SHP77 (cell line): Measurements from ENCODE around the gene ANKRD55.
"Not testable (repeated sequence)": the region's sequence is repeated elsewhere in the genome, so short reads cannot be mapped to it uniquely, and the experiment has no call there.

ENCODE experiments used
- DNase-seq, 2 experiments: peaks; one replicate each; lab custom pipeline; 2025; lab: John Stamatoyannopoulos, UW

The ANKRD55 gene

GRCh38 chr5:56144211-56144610 is 88.9 kb downstream of the ANKRD55 start:
- DNase-seq = no peak

DNA sequence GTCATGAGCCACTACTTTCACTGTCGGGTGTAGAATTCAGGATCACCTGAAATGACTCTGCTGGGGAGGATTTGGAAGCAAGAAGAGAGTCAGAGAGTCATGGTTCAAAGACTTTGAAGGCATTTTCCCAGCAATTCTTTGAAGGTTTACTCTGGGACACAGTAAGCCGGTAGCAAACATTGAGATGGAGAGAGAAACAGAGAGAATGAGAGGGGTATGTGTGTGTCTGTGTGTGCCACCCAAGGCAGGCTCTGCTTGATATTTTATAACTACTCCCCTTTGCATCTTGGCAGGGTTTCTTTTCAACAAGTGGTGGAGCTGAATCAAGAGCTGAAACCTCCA is 89.8 kb downstream of the ANKRD55 start:
- no peak for DNase-seq

- no peak for DNase-seq
Measured at GRCh38 chr5:56142614-56143372, 90.3 kb downstream of the ANKRD55 start.

DNA sequence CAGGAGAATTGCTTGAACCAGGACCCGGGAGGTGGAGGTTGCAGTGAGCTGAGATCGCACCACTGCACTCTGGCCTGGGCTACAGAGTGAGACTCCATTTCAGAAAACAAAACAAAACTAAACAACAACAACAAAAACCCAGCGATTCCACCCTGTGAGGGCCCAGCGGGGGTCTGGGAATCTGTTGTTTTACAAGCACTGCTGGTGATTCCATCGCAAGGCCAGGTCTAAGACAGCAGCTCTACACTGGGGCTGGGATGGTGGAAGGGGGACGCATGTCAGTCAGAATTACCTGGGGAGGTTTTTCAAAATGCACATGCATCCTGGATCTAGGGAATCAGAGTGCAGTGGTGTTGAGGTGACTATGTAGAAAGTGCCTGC is 90.9 kb downstream of the ANKRD55 start:
- DNase-seq = no peak

DNA sequence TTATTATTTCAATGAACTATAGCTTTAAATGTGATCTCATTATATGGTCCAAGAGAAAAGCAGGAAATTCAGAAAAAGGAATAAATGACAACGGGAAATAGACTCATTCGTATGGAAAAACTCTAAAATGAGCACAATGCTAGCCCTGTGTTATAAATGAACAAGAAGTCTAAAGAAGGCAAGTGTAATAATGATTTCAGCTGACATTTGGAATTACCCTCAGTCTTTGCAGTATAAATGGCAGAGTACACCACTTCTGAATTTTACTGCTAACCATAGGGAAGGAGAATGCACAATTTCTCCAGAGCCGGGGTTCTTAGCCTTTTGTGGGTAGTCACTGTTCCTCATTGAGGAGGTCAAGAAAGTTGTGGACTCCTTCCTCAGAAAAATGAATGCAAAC is 93.1 kb downstream of the ANKRD55 start:
- DNase-seq = no peak

GRCh38 chr5:56130664-56131063 is 102.5 kb downstream of the ANKRD55 start:
- DNase-seq = no peak

- no peak for DNase-seq
Measured at GRCh38 chr5:56129288-56129687, 103.8 kb downstream of the ANKRD55 start.

- DNase-seq = no peak
Measured at GRCh38 chr5:56128113-56128512, 105.0 kb downstream of the ANKRD55 start.

GRCh38 chr5:56126487-56127179 is 106.5 kb downstream of the ANKRD55 start:
- no peak for DNase-seq

DNA sequence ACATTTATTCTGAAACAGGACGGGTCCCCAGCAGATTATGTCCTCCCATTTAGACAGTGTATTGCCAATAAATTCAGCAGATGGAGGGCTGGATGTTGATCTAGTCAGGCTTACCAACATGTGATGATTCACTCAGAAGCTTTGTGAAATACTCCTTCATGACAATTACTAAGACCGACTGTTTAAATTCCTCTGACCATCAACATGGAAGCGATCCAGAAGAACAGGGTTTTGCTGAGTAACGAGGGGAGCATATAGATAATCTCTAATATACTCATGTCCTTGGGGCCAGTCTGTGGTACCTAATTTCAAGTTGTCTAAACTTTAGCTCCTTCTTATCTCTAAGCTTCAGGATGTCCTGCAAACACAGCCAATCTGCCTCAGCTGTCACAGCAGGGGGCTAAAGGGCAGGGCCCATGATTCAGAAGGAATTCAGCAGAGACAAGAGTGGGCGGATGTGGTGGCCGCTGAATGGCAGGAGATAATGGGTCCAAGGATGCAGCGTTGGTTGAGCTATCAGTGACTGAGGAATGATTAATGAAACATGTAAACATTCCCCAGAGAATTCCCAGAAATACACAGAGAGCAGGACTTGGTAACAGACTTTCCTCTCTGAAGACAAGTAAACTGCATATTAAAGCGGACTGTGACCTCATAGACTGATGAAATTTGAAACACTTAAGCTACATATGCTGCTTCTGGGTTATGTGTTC is 109.4 kb downstream of the ANKRD55 start:
- no peak for DNase-seq

GRCh38 chr5:56122360-56122985 is 110.7 kb downstream of the ANKRD55 start:
- DNase-seq = not testable (repeated sequence)

GRCh38 chr5:56119050-56119449 is 114.1 kb downstream of the ANKRD55 start:
- no peak for DNase-seq

DNA sequence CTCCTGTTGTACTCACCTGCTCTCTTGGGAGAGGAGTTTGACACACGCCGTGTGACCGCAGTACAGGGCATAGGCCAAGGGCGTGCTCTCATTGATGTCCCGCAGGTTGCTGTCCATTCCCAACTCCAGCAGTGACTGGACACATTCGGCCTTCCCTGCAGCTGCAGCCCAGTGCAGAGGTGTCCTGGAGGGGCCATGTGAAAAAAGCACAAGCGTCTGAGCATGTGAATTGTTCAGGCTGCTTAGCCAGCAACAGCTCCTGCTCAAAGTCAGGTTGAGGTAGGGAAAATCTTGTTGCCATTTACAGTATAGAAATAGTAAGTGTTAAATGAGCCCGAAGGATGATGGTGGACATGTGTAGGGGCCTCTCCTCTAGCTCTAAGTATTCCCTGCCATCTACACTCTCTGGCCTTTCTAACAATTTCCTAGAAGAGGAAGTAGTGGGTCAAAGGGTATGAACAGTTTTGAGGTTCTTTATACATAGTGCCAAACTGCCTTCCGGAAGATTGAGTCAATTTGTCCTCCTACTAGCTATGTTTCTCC is 116.5 kb downstream of the ANKRD55 start:
- DNase-seq = no peak

- DNase-seq = no peak
Measured at GRCh38 chr5:56115589-56115988, 117.5 kb downstream of the ANKRD55 start.

GRCh38 chr5:56112526-56113121 is 120.5 kb downstream of the ANKRD55 start:
- no peak for DNase-seq

DNA sequence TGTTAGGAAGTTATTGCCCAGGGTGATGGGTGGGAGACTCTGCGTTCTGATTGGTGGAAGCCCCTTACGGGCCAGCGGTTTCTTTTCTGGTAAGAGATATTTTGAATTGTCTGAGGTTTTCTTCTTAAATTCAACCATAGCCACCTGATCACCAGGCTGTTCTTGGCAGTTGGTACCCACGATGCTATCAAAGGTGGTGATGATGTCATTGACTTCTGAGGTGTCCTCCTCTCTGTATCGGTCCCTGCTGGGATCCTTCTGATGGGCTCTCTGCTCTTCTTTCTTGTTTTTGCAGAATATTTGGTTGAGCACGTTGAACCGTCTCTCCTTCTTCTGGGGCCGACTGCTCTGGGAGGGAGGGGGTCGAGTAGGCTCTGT is 121.7 kb downstream of the ANKRD55 start:
- DNase-seq = no peak

DNA sequence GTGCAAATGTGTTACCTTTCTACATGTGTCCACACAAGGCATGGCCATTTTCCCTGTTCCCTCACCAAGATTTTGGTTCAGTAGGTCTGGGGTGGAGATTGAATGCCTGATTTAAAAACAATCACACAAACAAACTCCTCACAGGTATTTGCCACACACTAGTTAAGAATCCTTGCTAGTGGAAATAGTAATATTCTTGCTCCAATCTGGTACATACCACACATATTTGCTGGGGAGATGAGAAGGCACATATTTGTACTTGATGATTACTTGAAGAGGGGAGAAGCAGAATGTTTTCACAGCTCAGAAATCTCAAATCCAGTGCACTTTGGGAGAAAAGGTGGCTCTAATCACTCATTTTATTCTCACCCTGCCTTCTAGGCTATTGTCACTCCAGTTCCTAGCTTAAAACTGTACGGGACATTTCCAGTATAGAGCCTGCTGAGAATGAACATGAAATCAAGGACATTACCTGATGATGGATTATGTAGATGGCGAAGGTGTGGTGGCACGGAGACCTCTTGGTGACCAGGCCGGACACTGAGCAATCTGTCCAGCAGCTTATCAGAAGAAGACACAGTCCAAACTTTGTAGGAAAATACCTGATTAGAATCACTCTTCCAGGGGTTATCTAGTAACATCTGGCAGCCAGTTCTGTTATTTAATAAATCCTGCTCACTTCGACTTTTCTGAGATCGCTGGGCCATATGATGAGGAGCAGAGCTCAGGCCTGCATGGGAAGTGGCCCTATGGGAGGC is 122.3 kb downstream of the ANKRD55 start:
- DNase-seq = no peak

DNA sequence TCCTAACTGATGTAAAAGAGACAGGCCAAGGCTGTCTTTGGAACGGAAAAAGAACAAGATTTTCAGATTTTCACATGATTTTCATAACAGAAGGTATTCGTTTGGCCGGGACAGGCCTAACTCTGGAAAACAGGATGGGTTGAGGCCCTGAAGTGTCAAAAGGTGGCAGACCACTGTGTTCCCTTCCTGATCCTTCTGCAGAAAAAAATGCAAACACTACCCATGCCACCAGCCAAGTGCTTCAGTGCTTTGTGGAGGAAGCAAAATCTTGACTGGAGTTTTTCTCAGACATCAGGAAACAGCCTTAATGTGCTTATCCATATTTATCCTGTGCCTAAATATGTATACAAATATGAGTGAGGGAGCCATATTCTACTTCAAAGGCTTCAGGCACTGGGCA is 124.9 kb downstream of the ANKRD55 start:
- DNase-seq = no peak

DNA sequence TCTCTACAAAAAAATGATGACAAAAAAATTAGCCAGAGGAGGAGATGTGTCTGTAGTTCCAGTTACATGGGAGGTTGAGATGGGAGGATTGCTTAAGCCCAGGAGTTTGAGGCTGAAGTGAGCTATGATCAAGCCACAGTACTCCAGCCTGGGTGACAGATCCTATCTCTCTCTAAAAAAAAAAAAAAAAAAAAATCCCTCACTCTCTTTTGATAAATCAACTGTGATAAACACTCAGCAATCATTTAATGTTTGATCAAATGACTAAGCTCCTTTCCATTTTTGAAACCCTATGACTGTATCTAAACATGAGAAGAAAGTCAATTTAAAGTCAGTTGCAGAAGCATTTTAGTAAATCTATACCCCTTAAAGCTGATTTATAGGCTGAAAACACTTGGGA is 126.3 kb downstream of the ANKRD55 start:
- DNase-seq = no peak

- no peak for DNase-seq
Measured at GRCh38 chr5:56105511-56106291, 127.4 kb downstream of the ANKRD55 start.

- no peak for DNase-seq
Measured at GRCh38 chr5:56102889-56103288, 130.2 kb downstream of the ANKRD55 start.
